Ishikawa (cell line): Measurements from ENCODE around the gene RASGEF1C.

Experiments used
- CEBPB ChIP-seq: IDR thresholded peaks from 2 replicates; pipeline ENCODE4 v1.6.1; 2012
- CREB1 ChIP-seq: IDR thresholded peaks from 2 replicates; pipeline ENCODE4 v1.6.1; 2012; ENCODE audit warnings: low read depth
- EGR1 ChIP-seq: IDR thresholded peaks from 2 replicates; pipeline ENCODE4 v1.6.1; 2012
- RAD21 ChIP-seq: IDR thresholded peaks from 2 replicates; pipeline ENCODE4 v1.6.1; 2012; ENCODE audit warnings: low read depth
- YY1 ChIP-seq: IDR thresholded peaks from 2 replicates; pipeline ENCODE4 v1.6.1; 2012; ENCODE audit warnings: low read depth
- ZBTB7A ChIP-seq: IDR thresholded peaks from 2 replicates; pipeline ENCODE4 v1.6.1; 2012; ENCODE audit warnings: low read depth
- TF ChIP-seq, protein P1 (sequence below): IDR thresholded peaks from 2 replicates; pipeline ENCODE4 v1.6.1; 2012; ENCODE audit warnings: low read depth, mild to moderate bottlenecking

- no peak for TF ChIP-seq YY1
- TF ChIP-seq, protein P1, sequence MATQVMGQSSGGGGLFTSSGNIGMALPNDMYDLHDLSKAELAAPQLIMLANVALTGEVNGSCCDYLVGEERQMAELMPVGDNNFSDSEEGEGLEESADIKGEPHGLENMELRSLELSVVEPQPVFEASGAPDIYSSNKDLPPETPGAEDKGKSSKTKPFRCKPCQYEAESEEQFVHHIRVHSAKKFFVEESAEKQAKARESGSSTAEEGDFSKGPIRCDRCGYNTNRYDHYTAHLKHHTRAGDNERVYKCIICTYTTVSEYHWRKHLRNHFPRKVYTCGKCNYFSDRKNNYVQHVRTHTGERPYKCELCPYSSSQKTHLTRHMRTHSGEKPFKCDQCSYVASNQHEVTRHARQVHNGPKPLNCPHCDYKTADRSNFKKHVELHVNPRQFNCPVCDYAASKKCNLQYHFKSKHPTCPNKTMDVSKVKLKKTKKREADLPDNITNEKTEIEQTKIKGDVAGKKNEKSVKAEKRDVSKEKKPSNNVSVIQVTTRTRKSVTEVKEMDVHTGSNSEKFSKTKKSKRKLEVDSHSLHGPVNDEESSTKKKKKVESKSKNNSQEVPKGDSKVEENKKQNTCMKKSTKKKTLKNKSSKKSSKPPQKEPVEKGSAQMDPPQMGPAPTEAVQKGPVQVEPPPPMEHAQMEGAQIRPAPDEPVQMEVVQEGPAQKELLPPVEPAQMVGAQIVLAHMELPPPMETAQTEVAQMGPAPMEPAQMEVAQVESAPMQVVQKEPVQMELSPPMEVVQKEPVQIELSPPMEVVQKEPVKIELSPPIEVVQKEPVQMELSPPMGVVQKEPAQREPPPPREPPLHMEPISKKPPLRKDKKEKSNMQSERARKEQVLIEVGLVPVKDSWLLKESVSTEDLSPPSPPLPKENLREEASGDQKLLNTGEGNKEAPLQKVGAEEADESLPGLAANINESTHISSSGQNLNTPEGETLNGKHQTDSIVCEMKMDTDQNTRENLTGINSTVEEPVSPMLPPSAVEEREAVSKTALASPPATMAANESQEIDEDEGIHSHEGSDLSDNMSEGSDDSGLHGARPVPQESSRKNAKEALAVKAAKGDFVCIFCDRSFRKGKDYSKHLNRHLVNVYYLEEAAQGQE, result no peak
- no peak for TF ChIP-seq EGR1
- no peak for TF ChIP-seq ZBTB7A
- no peak for TF ChIP-seq CEBPB
- no peak for TF ChIP-seq RAD21
- TF ChIP-seq CREB1, result no peak
Measured at GRCh38 chr5:180178531-180179441, 30.2 kb downstream of the RASGEF1C start.
